ENCODE results near the gene CDK13.

- TF ChIP-seq CTCF (IDR thresholded peaks at IDR 0.05) (no peak), POLR2A (IDR thresholded peaks at IDR 0.05) (no peak)
These were observed 23.9 kb upstream of the CDK13 start for GRCh38 chr7:39926111-39926510.

All from uterus (tissue), 2 donors.